Sigmoid colon (tissue), 7 donors: ENCODE results near the gene TPGS2. TPM values are rescaled to one million over a fixed set of nuclear protein-coding genes. Genes with fewer than 3 reads are reported as not detected.

Experiments
- DNase-seq: peaks from one replicate; pipeline ENCODE4 v3.0.0-alpha.2; 2019
- H3K27ac ChIP-seq, 4 donors: fragments of 200-600 bp; sonication (generic); one replicate each; pipeline ENCODE4 v1.5.1; 2016 to 2019; ENCODE audit warnings: mild to moderate bottlenecking in 1 of 4
- H3K27me3 ChIP-seq, 3 donors: fragments of 200-600 bp; sonication (generic); one replicate each; pipeline ENCODE4 v1.5.1; 2019; ENCODE audit warnings: mild to moderate bottlenecking in 1 of 3
- H3K36me3 ChIP-seq, 4 donors: fragments of 200-600 bp; sonication (generic); one replicate each; pipeline ENCODE4 v1.5.1; 2016 to 2019
- H3K4me1 ChIP-seq, 4 donors: fragments of 200-600 bp; sonication (generic); one replicate each; pipeline ENCODE4 v1.5.1; 2017 to 2019
- H3K4me3 ChIP-seq, 4 donors: fragments of 200-600 bp; sonication (generic); one replicate each; pipeline ENCODE4 v1.5.1; 2017 to 2019; ENCODE audit warnings: mild to moderate bottlenecking in 2 of 4, moderate library complexity in 1 of 4
- H3K9me3 ChIP-seq, 4 donors: fragments of 200-600 bp in 3 of 4; sonication (generic) in 3 of 4; one replicate each; pipeline versions ENCODE4 v1.5.1 to v1.6.1; 2013 to 2019
- EP300 ChIP-seq, 4 donors: sonication (generic); formaldehyde crosslinking; IDR thresholded peaks; one replicate each; pipeline ENCODE4 v1.6.1; 2017; ENCODE audit warnings: antibody characterized with exemption in 4 of 4
- POLR2A ChIP-seq, 2 donors: fragments of 450-650 bp; IDR thresholded peaks; one replicate each; pipeline ENCODE4 v1.6.1; 2016; ENCODE audit warnings: antibody characterized with exemption in 2 of 2, mild to moderate bottlenecking in 2 of 2, moderate library complexity in 2 of 2
- POLR2AphosphoS5 ChIP-seq, 4 donors: sonication (generic); formaldehyde crosslinking; IDR thresholded peaks; one replicate each; pipeline ENCODE4 v1.6.1; 2017; ENCODE audit warnings: antibody characterized with exemption in 4 of 4
- WGBS, 2 donors: extraction: QIAGEN DNeasy Blood & Tissue Kit; methylation state at CpG; one replicate each; pipeline ENCODE4 v1.1.7; 2013; 5-methylcytosine and 5-hydroxymethylcytosine counted together
- intact Hi-C: fragments of 100-400 bp; cut with DNase I; formaldehyde crosslinking; loops from one replicate; pipeline ENCODE4 v1.15.1; 2023
- polyA plus RNA-seq, 3 donors: library from polyadenylated mRNA; stranded (reverse); fragments of 200-250 nt; gene quantifications; one replicate each; pipeline ENCODE4 v1.2.3, GENCODE V29; 2013
- total RNA-seq, 4 donors: library from RNA; depleted of rRNA; stranded (reverse); fragments of >200 nt; gene quantifications; one replicate each; pipeline ENCODE4 v1.1.0, GENCODE V29; 2016
- TF ChIP-seq, protein P1 (sequence below), 4 experiments: fragments of 450-650 bp in 3 of 4; fragments of 200-600 bp in 1 of 4; IDR thresholded peaks; one replicate each; pipeline ENCODE4 v1.5.1; 2016 to 2019; ENCODE audit warnings: antibody characterized with exemption in 4 of 4, mild to moderate bottlenecking in 3 of 4, moderate library complexity in 2 of 4
- donor health status: healthy with polysubstance abuse.
- donor health status: Bipolar disorder and iron deficiency.
- donor health status: healthy.

The TPGS2 gene
- total and polyA plus RNA-seq, 7 donors = 43.2 to 96.9 (median 62.6) TPM

DNA sequence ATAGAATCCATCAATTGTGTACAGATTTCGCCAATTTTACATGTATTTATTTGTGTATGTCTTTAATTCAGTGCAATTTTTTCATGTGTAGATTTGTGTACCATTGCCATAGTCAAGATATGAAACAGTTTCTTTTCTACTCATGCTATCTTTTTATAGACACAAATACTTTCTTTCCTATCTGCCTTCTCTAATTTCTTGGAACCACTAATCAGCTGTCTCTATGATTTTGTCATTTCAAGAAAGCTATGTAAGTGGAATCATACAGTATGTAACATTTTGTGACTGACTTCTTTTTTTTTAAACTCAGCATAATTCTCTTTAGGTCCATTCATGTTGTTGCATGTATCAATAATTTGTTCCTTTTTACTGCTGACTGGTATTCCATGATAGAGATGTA is 33.4 kb upstream of the TPGS2 start:
- 93 to 94% methylated on average over 1 of the region's 1 CpG for WGBS, 2 donors
- Histone ChIP-seq H3K4me3 (no peak overlapping the region), H3K4me1 (no peaks in the 10 kb centered on the region), H3K27ac (no peak overlapping the region), H3K9me3 (no peaks in the 10 kb centered on the region), H3K36me3 (peaks cover 0 to 3% (median 0%) of the 10 kb centered on the region in 4 donors), H3K27me3 (no peaks in the 10 kb centered on the region)
- no peak for DNase-seq
- intact Hi-C loops = no loop called here
- TF ChIP-seq POLR2AphosphoS5 (IDR thresholded peaks at IDR 0.05) (no peak), POLR2A (IDR thresholded peaks at IDR 0.05) (no peak), EP300 (IDR thresholded peaks at IDR 0.05) (no peak)
- TF ChIP-seq, protein P1, sequence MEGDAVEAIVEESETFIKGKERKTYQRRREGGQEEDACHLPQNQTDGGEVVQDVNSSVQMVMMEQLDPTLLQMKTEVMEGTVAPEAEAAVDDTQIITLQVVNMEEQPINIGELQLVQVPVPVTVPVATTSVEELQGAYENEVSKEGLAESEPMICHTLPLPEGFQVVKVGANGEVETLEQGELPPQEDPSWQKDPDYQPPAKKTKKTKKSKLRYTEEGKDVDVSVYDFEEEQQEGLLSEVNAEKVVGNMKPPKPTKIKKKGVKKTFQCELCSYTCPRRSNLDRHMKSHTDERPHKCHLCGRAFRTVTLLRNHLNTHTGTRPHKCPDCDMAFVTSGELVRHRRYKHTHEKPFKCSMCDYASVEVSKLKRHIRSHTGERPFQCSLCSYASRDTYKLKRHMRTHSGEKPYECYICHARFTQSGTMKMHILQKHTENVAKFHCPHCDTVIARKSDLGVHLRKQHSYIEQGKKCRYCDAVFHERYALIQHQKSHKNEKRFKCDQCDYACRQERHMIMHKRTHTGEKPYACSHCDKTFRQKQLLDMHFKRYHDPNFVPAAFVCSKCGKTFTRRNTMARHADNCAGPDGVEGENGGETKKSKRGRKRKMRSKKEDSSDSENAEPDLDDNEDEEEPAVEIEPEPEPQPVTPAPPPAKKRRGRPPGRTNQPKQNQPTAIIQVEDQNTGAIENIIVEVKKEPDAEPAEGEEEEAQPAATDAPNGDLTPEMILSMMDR (IDR thresholded peaks at IDR 0.05) = no peak

DNA sequence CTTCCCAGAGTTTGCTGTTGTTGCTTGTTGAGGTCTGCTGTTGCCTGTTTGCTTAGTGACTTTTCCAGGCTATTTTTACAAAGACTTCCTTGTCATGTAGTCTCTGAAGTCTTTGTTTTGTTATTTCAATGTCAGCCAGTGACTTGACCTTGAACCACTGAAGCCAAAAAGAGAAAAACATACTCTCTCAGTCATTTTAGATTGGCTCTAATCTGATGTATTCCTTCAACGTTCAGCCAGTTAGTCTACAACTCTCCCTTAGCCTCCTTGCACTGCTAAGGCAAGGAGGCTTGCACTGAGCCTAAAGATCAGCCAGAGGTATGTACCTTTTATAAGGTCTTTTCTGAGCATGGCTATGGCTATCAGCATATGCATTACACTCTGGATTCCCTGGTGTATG is 28.0 kb upstream of the TPGS2 start:
- H3K27ac ChIP-seq = no peak overlapping the region
- TF ChIP-seq EP300 (IDR thresholded peaks at IDR 0.05) = no peak
- TF ChIP-seq POLR2AphosphoS5 (IDR thresholded peaks at IDR 0.05) = no peak
- TF ChIP-seq, protein P1 (IDR thresholded peaks at IDR 0.05) = no peak
- no peak for TF ChIP-seq POLR2A (IDR thresholded peaks at IDR 0.05)
- 20 to 62% methylated on average over 1 of the region's 1 CpG for WGBS, 2 donors

DNA sequence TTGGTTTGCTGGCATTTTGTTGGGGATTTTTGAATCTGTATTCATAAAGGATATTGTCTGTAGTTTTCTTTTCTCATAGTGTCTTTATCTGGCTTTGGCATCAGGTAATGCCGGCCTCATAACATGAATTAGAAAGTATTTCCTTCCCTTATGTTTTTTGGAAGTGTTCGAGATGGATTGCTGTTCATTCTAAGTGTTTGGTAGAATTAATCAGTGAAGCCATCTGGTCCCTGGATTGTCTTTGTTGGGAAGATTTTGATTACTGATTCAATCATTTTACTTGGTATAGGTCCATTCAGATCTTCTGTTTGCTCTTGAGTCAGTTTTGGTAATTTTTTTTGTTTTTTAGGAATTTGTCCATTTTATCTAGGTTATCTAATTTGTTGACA is 22.4 kb upstream of the TPGS2 start:
- H3K27ac ChIP-seq = no peak overlapping the region
- TF ChIP-seq, protein P1 (IDR thresholded peaks at IDR 0.05) = no peak
- TF ChIP-seq EP300 (IDR thresholded peaks at IDR 0.05) = no peak
- TF ChIP-seq POLR2A (IDR thresholded peaks at IDR 0.05) = no peak
- no peak for TF ChIP-seq POLR2AphosphoS5 (IDR thresholded peaks at IDR 0.05)
- H3K4me3 ChIP-seq = no peak overlapping the region
- intact Hi-C loops = no loop called here
- H3K27me3 ChIP-seq = no peaks in the 10 kb centered on the region
- DNase-seq = no peak
- peaks cover 0 to 4% (median 0%) of the 10 kb centered on the region in 4 donors for H3K36me3 ChIP-seq
- H3K4me1 ChIP-seq = no peaks in the 10 kb centered on the region
- 90 to 95% methylated on average over 2 of the region's 2 CpGs for WGBS, 2 donors
- peaks cover 0 to 3% (median 0%) of the 10 kb centered on the region in 4 donors for H3K9me3 ChIP-seq

More for the DNA sequence above, 28.0 kb upstream of the TPGS2 start:
- no peak for DNase-seq
- intact Hi-C loops = no loop called here
- H3K27me3 ChIP-seq = no peaks in the 10 kb centered on the region
- H3K4me1 ChIP-seq = no peaks in the 10 kb centered on the region
- H3K9me3 ChIP-seq = peaks cover 0 to 3% (median 0%) of the 10 kb centered on the region in 4 donors
- H3K36me3 ChIP-seq = peaks cover 0 to 4% (median 0%) of the 10 kb centered on the region in 4 donors
- H3K4me3 ChIP-seq = no peak overlapping the region

DNA sequence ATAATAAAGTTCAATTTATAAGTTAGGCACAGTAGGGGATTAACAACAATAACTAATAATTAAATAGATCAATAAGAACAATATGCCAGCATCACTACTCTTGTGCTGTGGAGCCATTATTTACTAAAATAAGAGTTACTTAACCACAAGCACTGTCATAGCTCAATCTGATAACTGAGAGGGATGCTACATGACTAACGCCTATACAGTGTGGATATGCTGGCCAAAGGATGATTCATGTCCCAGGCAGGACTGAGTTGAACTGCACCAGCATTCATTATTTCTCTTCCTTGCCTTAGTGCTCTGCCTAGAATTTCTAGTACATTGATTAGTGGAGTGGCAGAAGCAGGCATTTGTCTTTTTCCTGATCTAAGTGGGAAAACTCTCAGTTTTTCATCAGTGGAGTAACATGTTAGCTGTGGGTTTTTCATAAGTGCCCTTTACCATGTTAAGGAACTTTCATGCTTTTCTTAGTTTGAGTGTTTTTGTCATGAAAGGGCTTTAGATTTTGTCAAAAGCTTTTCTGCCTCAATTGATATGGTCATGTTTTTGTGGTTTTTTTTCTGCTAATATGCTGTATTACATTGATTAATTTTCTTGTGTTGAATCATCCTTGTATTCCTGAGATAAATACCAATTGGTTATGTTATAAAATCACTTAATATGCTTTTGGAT is 21.9 kb upstream of the TPGS2 start:
- 76 to 92% methylated on average over 1 of the region's 1 CpG for WGBS, 2 donors
- no peak overlapping the region for H3K27ac ChIP-seq
- no peaks in the 10 kb centered on the region for H3K4me1 ChIP-seq
- H3K27me3 ChIP-seq = no peaks in the 10 kb centered on the region
- no peak for DNase-seq
- peaks cover 0 to 3% (median 0%) of the 10 kb centered on the region in 4 donors for H3K9me3 ChIP-seq
- TF ChIP-seq, protein P1 (IDR thresholded peaks at IDR 0.05) = no peak
- TF ChIP-seq EP300 (IDR thresholded peaks at IDR 0.05) = no peak
- TF ChIP-seq POLR2A (IDR thresholded peaks at IDR 0.05) = no peak
- no peak for TF ChIP-seq POLR2AphosphoS5 (IDR thresholded peaks at IDR 0.05)
- intact Hi-C loops = no loop called here
- H3K36me3 ChIP-seq = peaks cover 0 to 4% (median 0%) of the 10 kb centered on the region in 4 donors
- no peak overlapping the region for H3K4me3 ChIP-seq
